Measurements from ENCODE around the gene CPEB1.
"Not testable (repeated sequence)": the region's sequence is repeated elsewhere in the genome, so short reads cannot be mapped to it uniquely, and the experiment has no call there.

- not testable (repeated sequence) for TF ChIP-seq CTCF (IDR thresholded peaks at IDR 0.05; ENCODE audit: insufficient read depth, low read depth, low read length); EZH2 (IDR thresholded peaks at IDR 0.05; ENCODE audit: insufficient read depth, low read length)
These were observed 2.0 kb downstream of the CPEB1 start for GRCh38 chr15:82644967-82645852.
